C1 segment of cervical spinal cord (tissue), 14 donors: ENCODE results near the gene CEND1.

Source experiments
- DNase-seq, 14 donors: peaks; one replicate each; lab custom pipeline; 2025; lab: John Stamatoyannopoulos, UW

Gene CEND1

DNA sequence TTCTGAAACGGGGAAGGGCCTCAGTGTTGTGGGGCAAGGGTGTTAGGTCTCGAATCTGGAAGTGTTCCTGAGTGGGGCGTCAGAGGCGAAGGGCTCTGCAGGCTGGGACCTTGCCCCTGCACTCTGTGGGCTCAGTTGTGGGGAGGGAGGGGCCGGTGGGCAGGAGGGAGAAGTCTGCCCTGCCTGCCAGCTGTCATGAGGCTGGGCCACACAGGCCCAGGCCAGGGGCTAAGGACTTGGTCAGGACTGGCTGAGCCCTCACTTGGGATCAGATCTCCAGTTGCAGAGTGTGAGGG, 38.0 kb upstream of the CEND1 start, which contains the start of gene CRACR2B:
Gene CRACR2B (plus strand): TSS at position 23 of the 296 bp plus-strand sequence. CDS start 689 bp downstream, outside the sequence.
- DNase-seq, result no peak

GRCh38 chr11:827146-827896, 37.4 kb upstream of the CEND1 start:
- DNase-seq, result no peak

DNA sequence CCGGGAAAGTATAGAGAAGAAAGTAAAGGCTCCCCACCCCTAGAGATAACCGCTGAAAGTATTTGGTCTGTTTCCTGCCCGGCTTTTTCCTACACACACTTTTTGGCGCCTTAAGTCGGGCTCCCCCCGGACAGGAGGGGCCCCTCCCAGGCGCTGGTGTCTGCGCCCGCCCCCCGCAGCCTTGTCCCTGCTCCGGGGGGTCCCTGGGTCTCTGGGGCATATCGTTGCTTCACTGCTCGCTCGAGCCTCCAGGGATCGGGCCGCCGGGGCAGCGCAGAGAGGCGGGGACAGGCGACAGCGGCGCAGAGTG, 36.9 kb upstream of the CEND1 start:
- no peak for DNase-seq

GRCh38 chr11:826227-826621, 36.3 kb upstream of the CEND1 start:
- DNase-seq, result no peak

DNA sequence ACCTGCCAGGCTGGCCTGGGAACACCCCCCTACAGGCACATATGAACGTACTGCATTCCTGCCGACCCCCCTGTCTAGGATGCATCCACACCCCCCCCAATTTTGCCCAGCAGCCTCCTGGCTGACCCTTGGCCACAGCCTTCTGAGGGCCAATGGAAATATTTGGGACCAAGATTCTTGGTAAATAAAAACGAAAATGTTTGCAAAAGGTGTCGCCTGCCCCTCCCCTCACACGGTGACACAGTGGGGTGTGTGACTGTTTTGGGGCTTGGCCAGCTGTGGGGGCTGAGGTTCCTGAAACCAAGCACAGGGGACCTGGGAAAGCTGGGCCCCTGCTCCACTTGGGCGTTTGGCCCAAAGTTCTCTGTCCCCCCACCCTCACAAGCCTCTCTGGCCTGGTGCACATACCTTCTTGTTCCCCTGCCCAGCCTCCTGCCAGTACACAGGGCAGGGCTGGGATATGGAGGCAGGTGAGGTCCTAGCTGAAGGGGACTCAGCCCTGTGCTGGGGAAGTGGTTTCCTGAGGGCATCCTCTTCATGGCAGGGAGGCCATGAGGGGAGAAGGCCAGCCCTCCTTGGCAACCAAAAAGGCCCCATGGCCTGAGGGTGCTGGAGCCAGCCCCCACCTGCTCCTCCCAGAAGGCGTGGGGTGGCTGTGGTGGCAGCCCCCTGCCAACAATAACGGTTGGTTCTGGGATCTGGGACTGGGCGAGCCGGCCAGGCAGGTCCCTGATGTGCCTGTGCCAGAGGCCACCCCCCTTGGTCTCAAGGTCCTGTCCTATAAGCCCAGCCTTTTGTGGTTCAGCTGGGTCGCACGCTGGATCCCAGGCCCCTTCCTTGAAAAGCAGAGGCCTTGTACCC, 35.7 kb upstream of the CEND1 start:
- DNase-seq, result no peak

- no peak for DNase-seq
These were observed 35.1 kb upstream of the CEND1 start for GRCh38 chr11:824942-825341.

- no peak for DNase-seq
These were observed 34.5 kb upstream of the CEND1 start for GRCh38 chr11:824292-824880.

GRCh38 chr11:823441-824291, 33.8 kb upstream of the CEND1 start:
- no peak for DNase-seq

- DNase-seq, result peak in 3 of 14 donors; percentile 27 to 47 (median 29)
These were observed 31.9 kb upstream of the CEND1 start for GRCh38 chr11:821512-822371.

DNA sequence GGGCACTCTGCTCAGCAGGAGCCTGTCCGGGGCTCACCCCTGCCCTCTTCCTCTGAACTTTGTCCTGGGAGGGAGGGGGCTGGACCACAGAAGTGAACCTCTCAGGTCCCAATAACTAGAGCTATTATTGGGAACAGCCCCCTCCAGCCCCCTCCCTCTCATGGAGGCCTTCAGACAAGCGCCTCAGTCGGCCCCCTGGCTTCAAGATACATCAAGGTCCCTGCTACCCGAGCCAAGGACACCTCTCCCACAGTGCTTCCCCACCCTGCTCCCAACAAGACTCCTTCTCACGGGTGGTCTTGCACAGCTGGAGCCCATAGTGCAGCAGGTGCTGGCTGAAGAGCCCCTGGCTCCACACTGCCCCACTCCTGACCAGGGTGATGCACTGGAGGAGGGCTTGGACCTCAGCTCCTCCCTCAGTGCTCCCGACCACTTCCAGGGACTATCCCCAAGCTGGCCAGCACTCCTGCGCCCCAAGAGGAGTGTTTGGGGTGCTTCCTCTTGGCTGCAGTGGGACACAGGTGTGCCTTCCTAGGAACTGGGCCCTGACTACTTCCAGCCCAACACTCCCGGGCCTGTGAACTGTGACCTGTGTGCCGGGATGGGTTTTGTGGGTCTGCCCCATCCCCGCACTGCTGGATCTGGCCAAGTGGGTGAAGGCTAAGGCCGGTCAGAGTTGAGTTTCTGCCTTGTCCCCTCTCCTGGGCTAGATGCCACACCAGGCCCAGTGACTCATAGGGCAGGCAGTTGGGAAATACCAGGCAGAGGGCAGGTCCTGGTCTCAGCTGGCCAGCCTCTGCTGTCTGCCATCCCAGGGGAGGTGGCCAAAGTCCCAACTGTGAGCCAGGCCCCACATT, 31.0 kb upstream of the CEND1 start:
- DNase-seq, result peak in 7 of 14 donors; percentile 28 to 88 (median 37)

- peak in 9 of 14 donors; percentile 47 to 79 (median 69) for DNase-seq
These were observed 30.2 kb upstream of the CEND1 start for GRCh38 chr11:819943-820649.

DNA sequence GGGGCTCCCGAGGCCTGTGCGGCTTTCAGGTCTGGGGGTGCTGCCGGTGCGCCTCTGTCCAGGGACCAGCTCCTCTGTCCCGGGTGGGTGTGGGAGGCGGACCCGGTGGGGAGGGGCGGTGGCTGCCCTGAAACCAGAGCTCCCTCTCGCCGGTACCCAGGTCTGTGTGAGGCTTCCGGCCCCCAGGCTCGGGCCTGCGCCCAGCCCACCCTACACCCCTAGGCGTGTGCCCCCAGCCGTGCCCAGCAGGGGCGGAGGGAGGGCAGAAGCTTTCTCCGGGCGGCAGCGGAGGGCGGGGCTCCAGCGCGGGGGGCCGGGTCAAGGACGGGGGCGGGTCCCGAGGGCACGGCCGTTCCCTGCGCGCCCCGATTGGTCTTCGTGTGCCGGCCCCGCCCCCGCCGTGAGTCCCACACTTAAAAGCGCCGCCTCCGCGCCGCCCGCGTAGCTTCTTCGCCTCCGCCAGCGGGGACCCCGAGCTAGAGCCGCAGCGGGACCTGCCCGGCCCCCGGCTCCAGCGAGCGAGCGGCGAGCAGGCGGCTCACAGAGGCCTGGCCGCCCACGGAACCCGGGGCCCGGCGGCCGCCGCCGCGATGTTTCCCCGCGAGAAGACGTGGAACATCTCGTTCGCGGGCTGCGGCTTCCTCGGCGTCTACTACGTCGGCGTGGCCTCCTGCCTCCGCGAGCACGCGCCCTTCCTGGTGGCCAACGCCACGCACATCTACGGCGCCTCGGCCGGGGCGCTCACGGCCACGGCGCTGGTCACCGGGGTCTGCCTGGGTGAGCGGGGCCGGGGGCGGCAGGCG, 29.4 kb upstream of the CEND1 start:
- DNase-seq, result peak in 13 of 14 donors; percentile 32 to 91 (median 78)

- DNase-seq, result no peak
These were observed 28.7 kb upstream of the CEND1 start, which contains the start of gene PNPLA2 for GRCh38 chr11:818396-819128. TSS of gene PNPLA2 (plus strand) at chr11:818914. CDS start at chr11:819719, 805 bp downstream.

DNA sequence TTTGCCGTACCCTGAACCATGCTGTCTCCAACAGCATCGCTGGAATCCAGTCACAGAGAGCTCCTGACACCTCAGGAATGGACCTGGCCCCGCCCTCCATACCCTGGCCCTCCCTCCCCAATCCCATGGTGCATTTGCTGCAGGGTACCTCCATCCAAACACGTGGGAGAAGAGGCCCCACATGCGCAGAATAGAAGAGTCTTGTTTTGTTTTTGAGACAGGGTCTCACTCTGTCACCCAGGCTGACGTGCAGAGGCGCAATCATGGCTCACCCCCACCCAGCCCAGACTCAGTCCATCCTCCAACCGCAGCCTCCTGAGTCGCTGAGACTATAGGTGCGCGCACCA, 26.5 kb upstream of the CEND1 start:
- DNase-seq, result no peak

DNA sequence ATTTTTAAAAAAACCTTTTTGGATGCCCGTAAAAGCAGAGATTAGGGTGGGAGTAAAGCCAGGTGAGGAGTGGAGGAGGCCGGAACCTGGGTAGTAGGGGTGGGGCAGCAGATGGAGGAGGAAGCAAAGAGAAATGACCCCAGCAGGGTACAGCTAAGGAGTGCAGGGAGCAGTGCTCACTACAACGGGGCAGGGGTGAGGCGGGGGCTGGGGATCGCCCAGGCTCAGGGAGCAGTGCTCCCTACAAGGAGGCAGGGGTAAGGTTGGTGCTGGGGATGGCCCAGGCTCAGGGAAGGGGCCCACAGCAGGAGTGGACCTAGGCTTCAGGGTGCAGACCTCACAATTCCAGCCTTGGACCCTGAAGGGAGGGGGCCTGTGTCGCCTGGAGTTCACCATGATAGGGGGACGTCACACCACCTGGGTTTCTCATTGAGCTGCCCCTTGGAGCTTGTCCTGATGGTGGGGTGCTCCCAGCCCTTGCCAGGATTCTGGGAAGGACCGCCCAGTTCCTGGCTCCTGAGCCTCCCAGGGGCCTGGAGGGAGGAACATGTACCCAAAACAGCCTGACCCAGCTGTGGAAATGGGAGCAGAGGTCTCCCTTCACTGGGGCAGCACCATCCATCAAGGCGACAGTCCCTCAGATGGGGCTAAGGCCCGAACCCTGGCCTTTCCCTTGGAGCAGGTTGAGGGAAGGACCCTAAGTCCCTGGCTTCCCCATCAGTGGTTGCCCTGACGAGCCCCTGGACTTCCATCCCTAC, 26.0 kb upstream of the CEND1 start:
- DNase-seq, result no peak

GRCh38 chr11:813456-814096, 23.7 kb upstream of the CEND1 start:
- DNase-seq, result no peak
